ENCODE measurements around the gene KDELR1. TPM values are rescaled to one million over a fixed set of nuclear protein-coding genes. Genes with fewer than 3 reads are reported as not detected.

Gene KDELR1
- total RNA-seq, 1 donor from 2014 or later, result 213 TPM

DNA sequence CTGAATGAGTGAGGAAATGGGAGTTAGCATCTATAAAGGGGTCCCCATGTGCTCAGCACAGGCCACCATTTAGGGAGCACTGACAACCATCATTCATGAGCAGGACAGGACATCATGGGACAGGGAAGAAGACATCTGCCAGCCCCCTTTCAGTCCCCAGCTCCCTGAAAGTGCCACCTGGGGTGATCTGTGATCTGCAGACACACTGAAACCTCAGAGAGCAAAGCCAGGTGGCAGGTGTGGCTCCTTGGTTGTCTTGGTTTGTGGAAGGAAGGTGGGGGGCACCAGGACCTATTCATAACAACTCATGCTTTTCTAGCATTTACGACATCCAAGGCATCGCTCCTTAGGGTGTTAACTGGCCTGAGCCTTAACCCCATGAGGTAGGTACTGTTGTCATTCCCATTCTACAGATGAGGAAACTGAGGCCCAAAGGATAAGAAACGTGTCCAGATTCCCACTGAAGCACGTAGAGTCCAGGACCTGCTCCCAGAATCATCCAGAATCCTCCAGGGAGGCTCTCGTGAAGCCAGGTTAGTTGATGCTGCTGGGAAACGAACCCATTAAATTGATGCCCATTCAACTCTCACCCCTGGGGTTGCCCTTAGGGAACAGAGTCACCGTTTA is 5.8 kb downstream of the KDELR1 start:
- Mint-ChIP-seq H3K27me3 (ENCODE audit: unreplicated experiment) (peaks cover 5% of the 10 kb centered on the region), H3K9me3 (ENCODE audit: unreplicated experiment) (no peaks in the 10 kb centered on the region), H3K4me3 (ENCODE audit: unreplicated experiment) (no peak overlapping the region), H3K36me3 (ENCODE audit: unreplicated experiment) (peaks cover 3% of the 10 kb centered on the region), H3K27ac (ENCODE audit: unreplicated experiment) (peak overlapping the region; percentile 20), H3K4me1 (ENCODE audit: low read depth, unreplicated experiment) (peaks cover 7% of the 10 kb centered on the region)
- TF ChIP-seq, protein P1, sequence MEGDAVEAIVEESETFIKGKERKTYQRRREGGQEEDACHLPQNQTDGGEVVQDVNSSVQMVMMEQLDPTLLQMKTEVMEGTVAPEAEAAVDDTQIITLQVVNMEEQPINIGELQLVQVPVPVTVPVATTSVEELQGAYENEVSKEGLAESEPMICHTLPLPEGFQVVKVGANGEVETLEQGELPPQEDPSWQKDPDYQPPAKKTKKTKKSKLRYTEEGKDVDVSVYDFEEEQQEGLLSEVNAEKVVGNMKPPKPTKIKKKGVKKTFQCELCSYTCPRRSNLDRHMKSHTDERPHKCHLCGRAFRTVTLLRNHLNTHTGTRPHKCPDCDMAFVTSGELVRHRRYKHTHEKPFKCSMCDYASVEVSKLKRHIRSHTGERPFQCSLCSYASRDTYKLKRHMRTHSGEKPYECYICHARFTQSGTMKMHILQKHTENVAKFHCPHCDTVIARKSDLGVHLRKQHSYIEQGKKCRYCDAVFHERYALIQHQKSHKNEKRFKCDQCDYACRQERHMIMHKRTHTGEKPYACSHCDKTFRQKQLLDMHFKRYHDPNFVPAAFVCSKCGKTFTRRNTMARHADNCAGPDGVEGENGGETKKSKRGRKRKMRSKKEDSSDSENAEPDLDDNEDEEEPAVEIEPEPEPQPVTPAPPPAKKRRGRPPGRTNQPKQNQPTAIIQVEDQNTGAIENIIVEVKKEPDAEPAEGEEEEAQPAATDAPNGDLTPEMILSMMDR (IDR thresholded peaks at IDR 0.05; ENCODE audit: partially characterized antibody, unreplicated experiment), result no peak
- no peak for DNase-seq

DNA sequence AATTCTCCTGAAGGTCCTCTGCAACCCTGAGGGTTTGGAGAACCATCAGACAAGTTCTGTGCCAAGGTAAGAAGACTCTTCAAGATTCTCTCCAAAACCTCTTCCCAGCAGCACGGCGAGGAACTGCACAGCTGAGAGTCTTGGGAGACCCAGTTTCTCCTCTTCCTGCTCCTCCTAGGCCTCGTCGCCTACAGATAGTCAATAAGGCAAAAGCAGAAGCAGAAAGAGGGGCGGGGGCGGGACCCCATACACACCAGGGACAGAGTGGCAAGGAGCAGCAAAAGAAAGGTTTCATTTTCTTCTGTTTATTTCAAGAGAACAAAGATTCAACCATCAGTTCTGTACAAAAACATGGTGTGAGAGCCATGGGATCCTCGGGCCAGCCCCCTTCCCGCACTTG is 9.1 kb downstream of the KDELR1 start:
- Mint-ChIP-seq H3K9me3 (ENCODE audit: unreplicated experiment) (no peaks in the 10 kb centered on the region), H3K4me1 (ENCODE audit: low read depth, unreplicated experiment) (peaks cover 7% of the 10 kb centered on the region), H3K27ac (ENCODE audit: unreplicated experiment) (no peak overlapping the region), H3K36me3 (ENCODE audit: unreplicated experiment) (peaks cover 3% of the 10 kb centered on the region), H3K4me3 (ENCODE audit: unreplicated experiment) (no peak overlapping the region), H3K27me3 (ENCODE audit: unreplicated experiment) (peaks cover 5% of the 10 kb centered on the region)
- no peak for DNase-seq
- TF ChIP-seq, protein P1 (IDR thresholded peaks at IDR 0.05; ENCODE audit: partially characterized antibody, unreplicated experiment), result no peak

DNA sequence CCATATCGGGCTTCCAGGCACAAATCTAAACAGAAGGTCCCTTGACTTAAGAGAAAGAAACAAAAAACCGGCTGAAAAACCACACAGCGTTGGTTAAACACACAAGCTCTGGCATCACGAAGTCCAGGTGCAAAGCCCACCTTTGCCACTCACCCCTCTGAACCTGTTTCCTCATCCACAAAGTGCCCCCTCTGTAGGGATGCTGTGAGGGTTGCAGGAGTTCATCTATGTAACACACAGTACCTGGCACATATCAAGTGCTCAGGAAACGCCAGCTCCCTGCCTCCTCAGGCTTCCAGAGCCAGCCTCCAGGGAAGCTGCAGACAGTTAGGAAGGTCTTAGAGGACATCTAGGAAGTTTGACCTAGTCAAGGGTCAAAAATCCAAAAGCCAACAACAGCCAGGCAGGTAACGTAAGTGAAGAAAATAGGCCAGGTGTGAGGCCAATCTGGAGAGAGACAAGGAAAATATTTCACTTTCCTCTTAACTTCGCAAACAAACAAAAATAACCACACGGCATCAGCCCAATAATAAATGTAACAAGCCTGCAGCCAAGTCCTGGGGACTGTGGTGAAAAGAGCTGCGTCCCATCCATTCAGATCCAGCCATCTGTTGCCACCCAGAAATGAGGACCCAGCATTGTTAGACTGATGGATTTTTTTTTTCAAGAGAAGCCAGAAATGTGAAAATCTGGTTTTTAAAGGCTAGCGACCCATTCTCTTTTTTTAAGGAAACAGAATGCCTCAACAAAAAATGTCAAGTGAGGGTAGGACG is 10.0 kb downstream of the KDELR1 start:
- Mint-ChIP-seq H3K36me3 (ENCODE audit: unreplicated experiment) (peaks cover 3% of the 10 kb centered on the region), H3K27me3 (ENCODE audit: unreplicated experiment) (peaks cover 5% of the 10 kb centered on the region), H3K4me3 (ENCODE audit: unreplicated experiment) (no peak overlapping the region), H3K27ac (ENCODE audit: unreplicated experiment) (no peak overlapping the region), H3K4me1 (ENCODE audit: low read depth, unreplicated experiment) (peaks cover 7% of the 10 kb centered on the region), H3K9me3 (ENCODE audit: unreplicated experiment) (no peaks in the 10 kb centered on the region)
- DNase-seq, result no peak
- TF ChIP-seq, protein P1 (IDR thresholded peaks at IDR 0.05; ENCODE audit: partially characterized antibody, unreplicated experiment), result no peak

DNA sequence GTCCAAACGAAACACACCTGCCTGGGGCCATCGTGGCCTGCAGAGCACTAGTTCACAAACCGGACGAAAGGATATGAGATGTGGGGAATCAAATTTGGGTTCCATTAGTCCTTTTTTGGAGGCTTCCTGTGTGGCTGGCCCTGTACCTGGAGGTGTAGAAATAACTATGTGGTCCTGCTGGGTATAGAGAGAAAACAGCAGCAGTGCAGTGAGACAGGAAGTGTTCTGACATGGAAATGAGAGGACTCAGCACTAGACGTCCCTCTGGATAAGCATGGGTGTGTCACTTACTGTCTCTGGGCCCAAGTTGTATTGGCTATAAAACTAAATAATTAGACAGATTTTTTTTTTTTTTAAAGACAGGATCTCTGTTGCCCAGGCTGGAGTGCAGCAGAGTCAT is 12.3 kb downstream of the KDELR1 start:
- Mint-ChIP-seq H3K27ac (ENCODE audit: unreplicated experiment) (peak overlapping the region; percentile 38), H3K9me3 (ENCODE audit: unreplicated experiment) (no peaks in the 10 kb centered on the region), H3K4me3 (ENCODE audit: unreplicated experiment) (no peak overlapping the region), H3K27me3 (ENCODE audit: unreplicated experiment) (peaks cover 3% of the 10 kb centered on the region), H3K4me1 (ENCODE audit: low read depth, unreplicated experiment) (peaks cover 4% of the 10 kb centered on the region), H3K36me3 (ENCODE audit: unreplicated experiment) (no peaks in the 10 kb centered on the region)
- TF ChIP-seq, protein P1 (IDR thresholded peaks at IDR 0.05; ENCODE audit: partially characterized antibody, unreplicated experiment), result no peak
- no peak for DNase-seq

DNA sequence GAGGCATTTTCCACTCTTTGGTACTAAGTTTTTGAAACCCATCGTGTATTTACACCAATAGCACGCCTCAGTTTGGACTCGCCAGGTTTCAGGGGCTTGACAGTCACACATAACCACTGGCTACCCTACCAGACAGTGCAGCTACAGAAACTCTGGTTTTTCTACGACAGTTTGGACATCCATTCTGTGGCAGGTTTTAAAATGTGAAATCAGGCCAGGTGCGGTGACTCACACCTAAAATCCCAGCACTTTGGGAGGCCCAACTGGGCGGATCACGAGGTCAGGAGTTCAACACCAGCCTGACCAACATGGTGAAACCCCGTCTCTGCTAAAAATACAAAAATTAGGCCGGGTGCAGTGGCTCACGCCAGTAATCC is 13.2 kb downstream of the KDELR1 start:
- H3K27ac Mint-ChIP-seq (ENCODE audit: unreplicated experiment), result no peak overlapping the region
- H3K4me1 Mint-ChIP-seq (ENCODE audit: low read depth, unreplicated experiment), result peaks cover 2% of the 10 kb centered on the region
- no peak for DNase-seq
- H3K4me3 Mint-ChIP-seq (ENCODE audit: unreplicated experiment), result no peak overlapping the region
- peaks cover 2% of the 10 kb centered on the region for H3K27me3 Mint-ChIP-seq (ENCODE audit: unreplicated experiment)
- no peaks in the 10 kb centered on the region for H3K36me3 Mint-ChIP-seq (ENCODE audit: unreplicated experiment)
- H3K9me3 Mint-ChIP-seq (ENCODE audit: unreplicated experiment), result no peaks in the 10 kb centered on the region
- TF ChIP-seq, protein P1 (IDR thresholded peaks at IDR 0.05; ENCODE audit: partially characterized antibody, unreplicated experiment), result no peak

All from glutamatergic neuron (in vitro differentiated cells).